ENCODE results near the gene TBC1D21. TPM values are rescaled to one million over a fixed set of nuclear protein-coding genes. Genes with fewer than 3 reads are reported as not detected.

Gene TBC1D21
- total and polyA plus RNA-seq, 2 of the 4 experiments (the other 2 are of a cell fraction), result not detected

DNA sequence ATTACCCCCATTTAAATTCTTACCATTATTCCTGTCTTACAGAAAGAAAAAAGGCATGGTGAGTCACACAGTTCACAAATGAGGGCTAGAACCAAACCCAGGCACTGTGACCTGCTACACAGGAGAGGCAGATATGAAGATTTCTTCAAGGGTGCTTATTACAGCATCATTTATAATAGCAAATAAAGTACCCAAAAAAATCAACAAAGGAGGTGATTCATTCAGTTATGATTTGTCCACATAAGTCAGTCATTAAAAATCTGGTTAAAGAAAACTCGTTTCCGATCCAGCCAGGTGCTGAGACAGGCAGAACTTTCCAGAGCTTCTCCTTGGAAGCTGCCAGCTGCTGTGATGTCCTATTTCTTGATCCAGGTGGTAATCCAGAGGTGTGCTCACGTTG is 45.4 kb downstream of the TBC1D21 start:
- Histone ChIP-seq H2AK5ac (ENCODE audit: low read depth, low read length) (no peak overlapping the region), H3K79me1 (ENCODE audit: low read depth in 1 of 2, low read length in 2 of 2) (peaks cover 38 to 51% of the 10 kb centered on the region in 2 experiments), H4K91ac (ENCODE audit: insufficient read depth, low read depth, low read length) (no peak overlapping the region), H4K8ac (ENCODE audit: low read depth in 2 of 2, low read length in 2 of 2) (no peak overlapping the region), H3K18ac (ENCODE audit: low read depth, low read length) (no peak overlapping the region), H2AK9ac (replicated peaks; ENCODE audit: low read depth, low read length, poor library complexity) (no peak overlapping the region), H3K14ac (replicated peaks; ENCODE audit: low read depth, low read length) (no peak overlapping the region), H2BK20ac (ENCODE audit: low read depth, low read length) (no peak overlapping the region), H3K4me2 (ENCODE audit: low read depth, low read length) (no peak overlapping the region), H3K9me3 (ENCODE audit: control insufficient read depth, insufficient read depth, low read length) (peaks cover 5% of the 10 kb centered on the region), H3K27me3 (ENCODE audit: control insufficient read depth, insufficient read depth, low read length) (no peaks in the 10 kb centered on the region), H3K23ac (ENCODE audit: low read depth, low read length) (no peak overlapping the region), H3K56ac (ENCODE audit: extremely low read depth, insufficient read depth, low read length) (no peak overlapping the region), H3K4me1 (ENCODE audit: control insufficient read depth, insufficient read depth, low read length) (peaks cover 29% of the 10 kb centered on the region), H3K9ac (ENCODE audit: low read depth, low read length) (no peak overlapping the region), H3K4ac (ENCODE audit: low read depth, low read length) (no peak overlapping the region), H4K5ac (ENCODE audit: low read depth, low read length) (no peak overlapping the region), H3K27ac (ENCODE audit: insufficient read depth, low read length) (no peak overlapping the region), H3K36me3 (ENCODE audit: control insufficient read depth, insufficient read depth, low read length) (peaks cover 8% of the 10 kb centered on the region), H4K20me1 (ENCODE audit: insufficient read depth, low read length) (no peaks in the 10 kb centered on the region; the same call in 1 of the 2 replicates), H2AFZ (replicated peaks; ENCODE audit: low read length, poor library complexity) (no peak overlapping the region), H3K9me1 (ENCODE audit: insufficient read depth, low read length) (peaks cover 17% of the 10 kb centered on the region), H3K4me3 (ENCODE audit: insufficient read depth, low read depth, low read length) (no peak overlapping the region), H2BK15ac (ENCODE audit: low read depth, low read length) (no peak overlapping the region), H2BK5ac (ENCODE audit: low read depth, low read length, poor library complexity, severe bottlenecking) (no peak overlapping the region), H2BK120ac (ENCODE audit: low read depth, low read length) (no peak overlapping the region)
- dilution Hi-C loops (cut with HindIII; ENCODE audit: low sequenced_read_pairs, unreplicated experiment) (no loop called here), in situ Hi-C loops (cut with MboI; ENCODE audit: low sequenced_read_pairs) (no loop called here), intact Hi-C loops (cut with micrococcal nuclease) (no loop called here)
- ChIA-PET CTCF (no interaction called here), POLR2A (ENCODE audit: unreplicated experiment) (no interaction called here)
- no CpG with 5 or more reads among the region's 3 CpGs for WGBS, 2 experiments (ENCODE audit: extremely low coverage in 2 of 2, insufficient read length in 1 of 2)
- DNase-seq (peak; percentile 53), ATAC-seq (ENCODE audit: low read depth) (no peak)
- BruUV-seq (replicated peaks), result no TSS peak
- TF ChIP-seq NFE2L2 (IDR thresholded peaks at IDR 0.05; ENCODE audit: low read depth, low read length), result no peak
- TF ChIP-seq, protein P1, sequence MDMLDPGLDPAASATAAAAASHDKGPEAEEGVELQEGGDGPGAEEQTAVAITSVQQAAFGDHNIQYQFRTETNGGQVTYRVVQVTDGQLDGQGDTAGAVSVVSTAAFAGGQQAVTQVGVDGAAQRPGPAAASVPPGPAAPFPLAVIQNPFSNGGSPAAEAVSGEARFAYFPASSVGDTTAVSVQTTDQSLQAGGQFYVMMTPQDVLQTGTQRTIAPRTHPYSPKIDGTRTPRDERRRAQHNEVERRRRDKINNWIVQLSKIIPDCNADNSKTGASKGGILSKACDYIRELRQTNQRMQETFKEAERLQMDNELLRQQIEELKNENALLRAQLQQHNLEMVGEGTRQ (IDR thresholded peaks at IDR 0.05; ENCODE audit: low read depth, low read length), result no peak
- no peak for TF ChIP-seq FOS (IDR thresholded peaks at IDR 0.05; ENCODE audit: low read depth, low read length)
- no peak for TF ChIP-seq BHLHE40 (IDR thresholded peaks at IDR 0.05; ENCODE audit: low read depth, low read length)
- TF ChIP-seq, protein P2, sequence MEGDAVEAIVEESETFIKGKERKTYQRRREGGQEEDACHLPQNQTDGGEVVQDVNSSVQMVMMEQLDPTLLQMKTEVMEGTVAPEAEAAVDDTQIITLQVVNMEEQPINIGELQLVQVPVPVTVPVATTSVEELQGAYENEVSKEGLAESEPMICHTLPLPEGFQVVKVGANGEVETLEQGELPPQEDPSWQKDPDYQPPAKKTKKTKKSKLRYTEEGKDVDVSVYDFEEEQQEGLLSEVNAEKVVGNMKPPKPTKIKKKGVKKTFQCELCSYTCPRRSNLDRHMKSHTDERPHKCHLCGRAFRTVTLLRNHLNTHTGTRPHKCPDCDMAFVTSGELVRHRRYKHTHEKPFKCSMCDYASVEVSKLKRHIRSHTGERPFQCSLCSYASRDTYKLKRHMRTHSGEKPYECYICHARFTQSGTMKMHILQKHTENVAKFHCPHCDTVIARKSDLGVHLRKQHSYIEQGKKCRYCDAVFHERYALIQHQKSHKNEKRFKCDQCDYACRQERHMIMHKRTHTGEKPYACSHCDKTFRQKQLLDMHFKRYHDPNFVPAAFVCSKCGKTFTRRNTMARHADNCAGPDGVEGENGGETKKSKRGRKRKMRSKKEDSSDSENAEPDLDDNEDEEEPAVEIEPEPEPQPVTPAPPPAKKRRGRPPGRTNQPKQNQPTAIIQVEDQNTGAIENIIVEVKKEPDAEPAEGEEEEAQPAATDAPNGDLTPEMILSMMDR (conservative IDR thresholded peaks at IDR 0.05; ENCODE audit: low read depth, low read length), result no peak
- no peak for TF ChIP-seq RAD21 (IDR thresholded peaks at IDR 0.05; ENCODE audit: low read length)
- TF ChIP-seq RCOR1 (IDR thresholded peaks at IDR 0.05; ENCODE audit: insufficient replicate concordance, low read length), result no peak
- no peak for TF ChIP-seq CHD1 (IDR thresholded peaks at IDR 0.05; ENCODE audit: low read depth, low read length)
- TF ChIP-seq SMC3 (IDR thresholded peaks at IDR 0.05; ENCODE audit: low read depth, low read length), result no peak
- no peak for TF ChIP-seq RFX5 (IDR thresholded peaks at IDR 0.05; ENCODE audit: low read depth, low read length)
- no peak for TF ChIP-seq POLR2A (IDR thresholded peaks at IDR 0.05; ENCODE audit: low read depth, low read length)
- TF ChIP-seq, protein P3, sequence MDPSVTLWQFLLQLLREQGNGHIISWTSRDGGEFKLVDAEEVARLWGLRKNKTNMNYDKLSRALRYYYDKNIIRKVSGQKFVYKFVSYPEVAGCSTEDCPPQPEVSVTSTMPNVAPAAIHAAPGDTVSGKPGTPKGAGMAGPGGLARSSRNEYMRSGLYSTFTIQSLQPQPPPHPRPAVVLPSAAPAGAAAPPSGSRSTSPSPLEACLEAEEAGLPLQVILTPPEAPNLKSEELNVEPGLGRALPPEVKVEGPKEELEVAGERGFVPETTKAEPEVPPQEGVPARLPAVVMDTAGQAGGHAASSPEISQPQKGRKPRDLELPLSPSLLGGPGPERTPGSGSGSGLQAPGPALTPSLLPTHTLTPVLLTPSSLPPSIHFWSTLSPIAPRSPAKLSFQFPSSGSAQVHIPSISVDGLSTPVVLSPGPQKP (IDR thresholded peaks at IDR 0.05; ENCODE audit: borderline replicate concordance, low read depth, low read length), result no peak
- TF ChIP-seq MAZ (IDR thresholded peaks at IDR 0.05; ENCODE audit: borderline replicate concordance, low read depth, low read length), result no peak
- TF ChIP-seq CEBPB (IDR thresholded peaks at IDR 0.05; ENCODE audit: low read depth, low read length), result no peak

All from IMR-90 (cell line).